GM21447 (cell line): ENCODE data around the gene SRMS.

Experiments used
- ATAC-seq: cut with Tn5 transposase; IDR thresholded peaks from one replicate; pipeline ENCODE4 v1.9.1; 2021; ENCODE audit not compliant: unreplicated experiment

Gene SRMS

GRCh38 chr20:63539441-63540370, 7.8 kb downstream of the SRMS start:
- ATAC-seq = no peak

- no peak for ATAC-seq
These were observed 8.5 kb downstream of the SRMS start for GRCh38 chr20:63539092-63539430.

GRCh38 chr20:63538204-63539091, 9.1 kb downstream of the SRMS start:
- ATAC-seq = no peak

- peak; percentile 89 for ATAC-seq
These were observed 9.9 kb downstream of the SRMS start for GRCh38 chr20:63537525-63538203.

- peak; percentile 17 for ATAC-seq
These were observed 10.5 kb downstream of the SRMS start, which contains the start of gene PTK6 for GRCh38 chr20:63536997-63537524. Gene PTK6, minus strand, starts transcription at chr20:63537376. Its CDS starts 62 bp downstream, at chr20:63537314.

GRCh38 chr20:63536241-63536977, 11.1 kb downstream of the SRMS start:
- no peak for ATAC-seq

- no peak for ATAC-seq
These were observed 12.5 kb downstream of the SRMS start for GRCh38 chr20:63534831-63535651.

GRCh38 chr20:63534427-63534830, 13.1 kb downstream of the SRMS start:
- ATAC-seq = no peak

GRCh38 chr20:63533871-63534393, 13.6 kb downstream of the SRMS start:
- ATAC-seq = no peak

- no peak for ATAC-seq
These were observed 14.2 kb downstream of the SRMS start for GRCh38 chr20:63533388-63533787.

- no peak for ATAC-seq
These were observed 15.0 kb downstream of the SRMS start for GRCh38 chr20:63532449-63532971.

- no peak for ATAC-seq
These were observed 15.7 kb downstream of the SRMS start for GRCh38 chr20:63531686-63532448.

GRCh38 chr20:63530788-63531160, 16.8 kb downstream of the SRMS start:
- ATAC-seq = no peak

GRCh38 chr20:63529861-63530787, 17.4 kb downstream of the SRMS start:
- no peak for ATAC-seq

GRCh38 chr20:63529180-63529860, 18.2 kb downstream of the SRMS start:
- no peak for ATAC-seq

GRCh38 chr20:63527184-63527583, 20.4 kb downstream of the SRMS start:
- no peak for ATAC-seq

- ATAC-seq = no peak
These were observed 21.6 kb downstream of the SRMS start for GRCh38 chr20:63525971-63526370.
